Limb (tissue), 2 donors: Measurements from ENCODE around the gene SERINC5.
"Not testable (repeated sequence)": the region's sequence is repeated elsewhere in the genome, so short reads cannot be mapped to it uniquely, and the experiment has no call there.

Source experiments
- DNase-seq, 2 donors: peaks; one replicate each; pipeline ENCODE4 v3.0.0-alpha.2; 2016; ENCODE audit errors: extremely low spot score in 2 of 2

Gene SERINC5

DNA sequence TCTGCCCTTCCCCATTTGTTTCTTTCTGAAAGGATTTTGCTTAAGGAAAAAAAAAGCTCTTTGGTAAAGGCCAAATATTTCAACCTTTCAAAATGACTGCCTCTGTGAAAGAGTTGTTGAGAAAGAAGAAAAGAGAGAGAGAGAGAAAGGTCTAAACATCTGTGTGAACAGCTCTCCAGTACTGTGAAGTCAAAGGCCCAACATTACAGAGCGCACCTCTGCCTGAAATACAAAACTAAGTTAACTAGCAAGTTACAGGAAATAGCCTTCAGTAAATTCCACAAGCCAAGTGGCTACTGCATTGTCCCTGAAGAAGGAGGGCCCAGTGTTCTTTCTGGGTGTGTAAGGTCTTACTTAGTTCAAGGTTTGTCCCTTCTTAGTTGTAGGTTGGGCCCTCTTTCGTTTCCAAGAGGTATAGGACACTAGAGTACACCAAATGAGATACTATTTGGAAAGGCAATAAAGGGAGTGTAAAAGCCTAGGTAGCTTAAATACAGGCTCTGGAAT, 116.3 kb downstream of the SERINC5 start:
- DNase-seq: no peak

DNA sequence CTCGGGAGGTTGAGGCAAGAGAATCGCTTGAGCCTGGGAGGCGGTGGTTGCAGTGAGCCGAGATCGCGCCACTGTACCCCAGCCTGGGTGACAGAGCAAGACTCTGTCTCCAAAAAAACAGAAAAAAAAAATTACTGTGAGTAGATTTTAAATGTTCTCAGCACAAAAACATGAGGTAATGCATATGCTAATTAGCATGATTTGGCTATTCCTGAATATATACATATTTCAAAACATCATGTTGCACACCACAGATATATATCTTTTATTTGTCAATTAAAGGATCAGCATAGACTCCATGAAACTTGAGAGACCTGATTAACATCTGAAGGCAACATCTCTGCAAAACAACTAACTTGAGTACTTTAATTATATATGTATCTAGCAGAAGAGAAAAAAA, 117.4 kb downstream of the SERINC5 start:
- DNase-seq: no peak

DNA sequence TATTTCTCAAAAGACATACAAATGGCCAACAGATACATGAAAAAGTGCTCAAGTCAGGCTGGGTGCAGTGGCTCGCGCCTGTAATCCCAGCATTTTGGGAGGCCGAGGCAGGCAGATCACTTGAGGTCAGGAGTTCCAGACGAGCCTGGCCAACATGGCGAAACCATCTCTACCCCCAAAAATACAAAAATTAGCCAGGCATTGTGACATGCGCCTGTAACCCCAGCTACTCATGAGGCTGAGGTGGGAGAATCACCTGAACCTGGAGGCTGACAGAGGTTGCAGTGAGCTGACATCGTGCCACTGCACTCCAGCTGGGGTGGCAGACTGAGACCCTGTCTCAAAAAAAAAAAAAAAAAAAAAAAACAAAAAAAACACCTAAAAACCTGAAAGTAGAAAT, 119.0 kb downstream of the SERINC5 start:
- DNase-seq: not testable (repeated sequence)

DNA sequence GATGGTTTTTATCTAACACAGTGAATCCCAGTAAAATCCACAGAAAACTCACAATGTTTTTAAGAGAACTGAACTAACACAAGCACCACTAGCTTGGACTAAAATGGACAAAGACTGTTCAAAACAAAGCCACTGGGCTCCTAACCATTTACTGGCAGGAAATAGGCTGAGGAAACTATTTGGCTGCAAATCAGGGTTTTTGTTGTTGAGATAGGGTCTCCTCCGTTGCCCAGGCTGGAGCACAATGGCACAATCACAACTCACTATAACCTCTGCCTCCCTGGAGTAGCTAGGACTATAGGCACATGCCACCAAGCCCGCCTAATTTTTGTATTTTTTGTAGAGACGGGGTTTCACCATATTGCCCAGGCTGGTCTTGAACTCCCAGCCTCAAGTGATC, 121.0 kb downstream of the SERINC5 start:
- no peak for DNase-seq

DNA sequence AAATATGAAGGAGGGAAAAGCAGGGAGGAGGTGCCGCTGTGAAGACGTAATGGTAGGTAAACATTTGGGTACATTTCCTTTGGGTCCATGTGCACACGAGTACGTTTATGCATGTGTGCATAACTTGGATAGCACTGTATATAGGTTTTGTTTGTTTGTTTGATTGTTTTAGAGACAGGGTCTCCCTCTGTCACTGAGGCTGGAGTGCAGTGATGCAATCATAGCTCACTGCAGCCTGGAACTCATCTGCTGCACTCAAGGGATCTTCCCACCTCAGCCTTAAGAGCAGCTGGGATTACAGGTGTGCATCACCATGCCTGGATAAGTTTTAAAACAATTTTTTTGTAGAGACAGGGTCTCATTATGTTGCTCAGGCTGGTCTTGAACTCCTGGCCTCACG, 126.7 kb downstream of the SERINC5 start:
- no peak for DNase-seq

DNA sequence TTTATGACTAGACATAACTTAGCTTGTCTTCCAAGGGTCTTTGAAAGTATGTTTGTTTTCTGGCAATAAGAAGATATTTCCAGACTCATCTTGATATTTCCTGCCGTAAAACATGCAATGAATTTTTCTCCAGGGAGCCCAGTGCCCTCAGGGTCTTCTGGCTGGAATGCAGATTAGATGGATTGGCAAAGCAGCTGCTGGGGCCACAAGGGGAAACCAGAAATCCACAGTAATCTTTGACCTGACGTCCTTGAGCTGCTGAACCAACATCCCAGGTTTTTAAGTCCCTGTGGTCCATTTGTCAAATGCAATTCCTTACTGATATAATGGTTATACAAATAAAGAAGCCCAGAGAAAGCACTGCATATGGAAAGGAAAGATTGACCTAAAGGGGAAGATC, 127.7 kb downstream of the SERINC5 start:
- peak in 1 of 2 donors; percentile 44 for DNase-seq

DNA sequence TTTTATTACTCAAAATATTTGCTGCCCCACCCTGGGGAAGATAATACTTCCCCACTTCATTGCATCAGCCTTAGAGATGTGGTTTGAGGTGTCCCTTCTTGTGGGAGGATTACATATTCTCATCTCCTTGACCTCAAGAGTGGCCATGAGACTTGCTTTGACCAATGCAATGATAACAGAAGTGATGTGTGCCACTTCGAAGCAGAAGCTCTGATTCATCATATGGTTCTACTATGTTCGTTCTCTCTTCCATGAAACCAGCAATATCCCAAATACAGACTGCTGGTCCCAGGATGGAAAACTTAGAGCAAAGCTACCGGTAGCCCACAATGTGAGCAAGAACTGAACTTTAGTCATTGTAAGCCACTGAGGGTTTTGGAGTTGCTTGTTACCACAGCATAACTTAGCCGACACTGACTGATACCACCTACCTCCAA, 128.7 kb downstream of the SERINC5 start:
- no peak for DNase-seq

DNA sequence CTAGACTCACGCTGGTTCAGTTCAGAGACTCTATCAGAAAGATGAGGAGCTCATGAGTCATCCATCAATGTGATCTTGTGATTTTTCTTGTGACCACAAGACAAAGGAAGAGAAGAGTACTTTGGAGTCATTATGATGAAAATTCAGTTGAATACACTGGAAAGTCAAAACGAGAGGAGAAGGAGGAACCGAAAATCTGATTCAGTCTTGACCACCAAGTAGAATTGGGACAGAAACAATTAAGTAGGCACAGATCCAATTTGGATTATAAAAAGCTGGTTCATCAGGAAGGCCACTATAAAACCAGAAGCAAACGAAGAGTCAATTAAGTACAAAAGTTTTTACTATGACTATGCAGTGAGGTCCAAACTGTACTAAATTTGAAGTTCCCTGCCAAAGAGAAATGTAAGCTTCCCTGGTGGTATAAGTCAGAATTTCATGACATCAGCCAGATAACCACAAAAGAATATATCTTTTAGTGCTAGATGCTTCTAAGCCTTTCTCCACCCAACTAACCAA, 129.8 kb downstream of the SERINC5 start:
- peak in 1 of 2 donors; percentile 53 for DNase-seq

DNA sequence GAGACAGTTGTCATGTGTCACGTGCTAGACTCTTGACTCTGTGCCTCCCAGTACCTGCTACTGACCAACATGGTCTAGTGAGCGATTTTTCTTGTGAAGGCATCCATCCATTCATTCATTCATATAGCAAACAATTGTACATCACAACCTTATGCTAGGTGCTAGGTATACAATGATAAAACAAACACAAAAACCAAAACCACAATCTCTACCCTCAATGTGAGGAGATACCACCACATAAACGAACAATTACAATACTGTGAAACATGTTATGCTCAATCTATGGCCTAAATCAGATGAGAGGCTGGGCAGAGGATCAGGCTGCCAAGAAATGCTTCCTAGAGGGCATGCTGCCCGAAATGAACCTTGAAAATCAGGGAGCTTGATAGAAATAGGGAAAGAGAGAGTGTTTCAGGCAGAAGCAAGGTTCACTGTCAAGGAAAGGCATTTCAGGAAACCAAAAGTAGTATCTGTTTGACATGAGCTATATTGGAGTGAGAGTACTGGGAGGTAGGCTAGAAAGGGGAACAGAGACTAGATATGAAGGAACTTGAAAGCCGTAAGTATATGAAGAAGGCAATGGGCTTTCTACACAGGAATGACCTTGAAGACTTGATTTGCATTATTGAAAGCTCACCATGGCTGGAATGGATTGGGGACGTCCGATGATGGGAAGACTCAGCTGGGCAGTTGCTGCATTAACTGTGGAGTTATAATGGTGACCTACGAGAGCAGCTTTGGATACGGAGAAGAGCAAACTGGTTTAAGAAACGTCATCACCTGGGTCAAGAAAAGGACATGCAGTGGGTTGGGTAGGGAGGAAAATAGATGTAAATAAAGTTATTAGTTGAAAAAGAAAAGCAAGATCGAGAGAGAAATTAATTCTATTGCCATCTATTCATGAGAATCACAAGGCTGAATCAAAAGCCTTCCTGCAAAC, 130.6 kb downstream of the SERINC5 start:
- DNase-seq: no peak

DNA sequence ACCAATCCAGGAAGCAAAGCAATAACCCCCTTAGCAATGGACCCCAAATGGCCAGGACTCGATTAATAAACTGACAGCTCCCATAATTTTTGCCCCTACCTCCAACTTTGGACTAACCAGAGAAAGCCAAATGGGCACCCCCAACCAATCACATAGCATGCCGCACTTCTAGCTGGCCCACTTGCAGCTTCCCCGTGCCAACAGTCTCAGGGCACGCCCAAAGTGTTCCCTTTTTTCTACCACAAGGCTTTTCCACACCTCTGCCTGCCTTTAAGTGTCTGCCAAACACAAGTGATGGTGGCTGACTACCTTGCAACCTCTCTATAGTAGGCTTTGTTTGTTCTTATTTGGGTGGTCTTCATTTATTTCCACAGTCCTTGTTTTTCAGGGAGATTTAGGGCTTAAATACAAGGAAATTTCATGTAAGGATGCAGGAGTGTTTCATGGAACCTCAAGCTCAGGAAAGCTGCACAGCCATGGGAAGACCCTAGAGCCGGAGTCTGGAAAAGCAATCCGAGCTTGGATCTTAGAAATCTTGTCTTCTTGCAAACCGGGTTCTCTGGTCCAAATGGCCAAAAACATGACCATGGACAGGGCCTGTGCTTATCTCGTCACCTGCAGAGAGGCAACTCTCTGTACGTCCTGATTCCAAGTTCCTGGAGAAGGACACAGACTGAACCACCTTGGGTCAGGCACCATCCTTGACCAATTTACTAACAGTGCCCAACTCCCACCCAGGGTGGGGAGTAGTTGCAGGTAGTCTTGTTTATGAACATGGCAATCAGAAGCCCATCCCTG, 131.5 kb downstream of the SERINC5 start:
- DNase-seq: no peak

DNA sequence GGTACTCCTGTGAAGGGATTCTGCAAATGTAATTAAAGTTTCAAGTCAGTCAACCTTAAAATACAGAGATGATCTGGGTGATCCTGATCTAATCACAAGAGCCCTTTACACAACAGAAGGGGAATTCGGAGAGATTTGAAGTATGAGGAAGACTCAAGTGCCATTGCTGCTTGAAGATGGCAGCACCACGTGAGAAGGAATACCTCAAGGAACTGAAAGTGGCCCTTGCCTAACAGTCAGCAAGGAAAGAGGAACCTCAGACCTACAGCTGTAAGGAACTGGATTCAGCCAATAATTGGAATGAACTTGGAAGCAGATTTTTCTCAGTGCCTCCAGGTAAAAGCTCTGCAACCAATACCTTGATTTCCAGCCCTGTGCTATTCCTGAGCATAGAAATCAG, 133.3 kb downstream of the SERINC5 start:
- DNase-seq: no peak

DNA sequence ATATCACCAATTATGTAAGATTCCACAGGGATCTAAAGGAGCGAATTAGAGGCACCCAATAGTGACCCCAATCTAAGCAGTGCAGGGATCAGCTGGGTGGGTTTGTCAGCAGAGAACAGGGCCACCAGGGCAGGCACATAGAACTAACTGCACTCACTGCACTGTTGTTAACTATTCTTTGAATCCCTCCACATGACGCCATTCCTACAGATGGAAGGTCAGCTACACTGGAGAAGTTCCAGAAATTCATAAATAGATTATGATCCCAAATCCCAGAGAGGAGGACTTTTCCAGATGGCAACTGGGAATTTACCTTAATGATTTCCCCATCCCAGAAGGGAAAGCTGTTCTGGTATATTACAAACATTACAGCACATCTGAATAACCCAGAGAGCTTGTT, 136.5 kb downstream of the SERINC5 start:
- DNase-seq: no peak

DNA sequence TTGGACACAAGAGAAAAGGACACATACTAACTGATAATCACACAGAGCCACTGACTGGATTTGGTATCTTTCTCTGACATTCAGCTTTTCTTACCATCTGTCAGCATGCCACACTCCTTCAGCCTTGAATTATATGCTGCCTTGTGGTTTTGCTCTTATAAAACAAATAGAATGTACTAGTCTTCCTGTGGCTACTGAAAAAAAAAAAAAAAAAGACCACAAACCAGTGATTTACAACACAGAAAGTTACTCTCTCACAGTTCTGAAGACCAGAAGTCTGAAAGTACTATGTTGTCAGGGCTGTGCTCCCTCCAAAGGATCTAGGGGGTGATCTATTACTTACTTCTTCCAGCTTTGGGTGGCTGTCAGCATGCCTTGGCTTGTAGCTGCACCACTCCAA, 138.4 kb downstream of the SERINC5 start:
- DNase-seq: no peak

DNA sequence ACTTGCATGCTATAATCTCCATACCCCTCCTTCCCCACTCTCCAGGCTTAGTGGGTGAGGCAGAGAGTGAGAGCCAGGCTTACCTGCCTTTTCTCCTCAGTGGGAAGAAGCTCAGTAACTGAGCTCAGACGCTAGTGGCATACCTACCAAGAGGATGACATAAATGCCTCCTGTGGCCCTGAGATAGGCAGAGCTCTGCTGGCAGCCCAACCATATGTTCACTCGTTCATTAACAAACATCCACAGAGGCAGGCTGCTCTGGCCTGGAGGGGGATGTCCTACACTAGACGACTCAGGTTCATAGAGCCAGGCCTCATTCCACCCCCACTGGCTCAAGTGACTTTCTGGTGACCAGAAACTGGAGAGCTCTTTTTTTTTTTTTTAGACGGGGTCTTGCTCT, 139.4 kb downstream of the SERINC5 start:
- no peak for DNase-seq

DNA sequence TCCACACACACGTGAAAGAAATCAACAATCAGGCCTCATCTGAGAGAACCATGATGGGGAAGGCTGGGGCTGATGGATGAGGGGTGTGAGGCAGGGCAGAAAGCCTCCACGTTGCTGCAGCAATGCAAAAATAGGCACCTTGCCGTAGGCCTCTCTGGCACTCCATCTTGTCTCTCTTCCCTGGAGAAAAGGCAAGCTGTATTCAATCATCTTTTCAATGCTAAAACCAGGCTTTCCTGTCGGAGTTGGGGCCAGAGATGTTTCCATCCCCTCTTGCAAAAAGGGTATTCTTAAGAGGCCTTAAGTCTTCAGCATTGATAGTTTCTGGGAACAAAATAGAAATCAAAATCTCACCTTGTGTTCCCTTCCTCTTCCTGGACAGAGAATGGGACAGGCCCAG, 139.8 kb downstream of the SERINC5 start:
- no peak for DNase-seq

DNA sequence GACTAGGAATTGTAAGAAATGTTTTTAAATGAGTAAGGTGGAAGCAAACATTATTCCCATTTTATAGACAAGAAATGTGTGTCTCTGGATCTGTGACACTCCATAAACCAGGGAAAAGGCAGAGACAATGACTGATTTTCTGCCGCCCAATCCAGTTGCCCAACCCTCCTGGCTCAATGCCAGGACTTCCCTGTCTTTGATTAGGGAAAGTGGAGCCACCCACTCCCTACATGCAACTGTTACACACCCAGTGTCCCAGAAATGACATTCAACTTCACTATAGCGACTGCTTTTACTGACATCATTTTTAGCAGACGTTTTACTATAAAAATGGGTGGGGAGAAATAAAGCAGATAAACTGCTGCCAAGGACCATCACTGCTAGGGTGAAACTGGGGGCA, 141.0 kb downstream of the SERINC5 start:
- DNase-seq: no peak

DNA sequence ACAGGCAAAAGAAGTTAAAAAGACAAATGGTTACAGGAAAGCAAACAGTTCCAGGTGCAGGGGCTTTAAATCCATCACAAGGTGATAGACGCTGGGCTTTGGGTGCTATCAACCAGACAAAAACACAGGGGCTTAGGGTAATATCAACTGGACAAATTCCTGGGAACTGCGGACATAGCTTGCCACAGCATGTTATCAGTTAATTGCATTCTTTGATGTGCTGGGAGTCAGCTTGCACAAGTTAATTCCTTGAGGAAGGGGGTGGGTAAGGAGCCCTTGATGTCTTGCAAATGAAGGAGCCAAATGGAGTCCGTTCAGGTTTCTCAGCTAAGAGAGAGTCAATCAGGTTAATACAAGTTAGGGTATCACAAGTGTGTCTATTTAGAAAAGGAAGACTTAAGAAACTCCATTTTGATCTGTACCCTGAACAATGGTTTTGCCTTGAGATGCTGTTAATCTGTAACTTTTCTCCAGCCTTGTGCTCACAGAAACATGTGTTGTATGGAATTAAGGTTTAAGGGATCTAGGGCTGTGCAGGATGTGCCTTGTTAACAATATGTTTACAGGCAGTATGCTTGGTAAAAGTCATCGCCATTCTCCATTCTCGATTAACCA, 144.4 kb downstream of the SERINC5 start:
- not testable (repeated sequence) for DNase-seq

DNA sequence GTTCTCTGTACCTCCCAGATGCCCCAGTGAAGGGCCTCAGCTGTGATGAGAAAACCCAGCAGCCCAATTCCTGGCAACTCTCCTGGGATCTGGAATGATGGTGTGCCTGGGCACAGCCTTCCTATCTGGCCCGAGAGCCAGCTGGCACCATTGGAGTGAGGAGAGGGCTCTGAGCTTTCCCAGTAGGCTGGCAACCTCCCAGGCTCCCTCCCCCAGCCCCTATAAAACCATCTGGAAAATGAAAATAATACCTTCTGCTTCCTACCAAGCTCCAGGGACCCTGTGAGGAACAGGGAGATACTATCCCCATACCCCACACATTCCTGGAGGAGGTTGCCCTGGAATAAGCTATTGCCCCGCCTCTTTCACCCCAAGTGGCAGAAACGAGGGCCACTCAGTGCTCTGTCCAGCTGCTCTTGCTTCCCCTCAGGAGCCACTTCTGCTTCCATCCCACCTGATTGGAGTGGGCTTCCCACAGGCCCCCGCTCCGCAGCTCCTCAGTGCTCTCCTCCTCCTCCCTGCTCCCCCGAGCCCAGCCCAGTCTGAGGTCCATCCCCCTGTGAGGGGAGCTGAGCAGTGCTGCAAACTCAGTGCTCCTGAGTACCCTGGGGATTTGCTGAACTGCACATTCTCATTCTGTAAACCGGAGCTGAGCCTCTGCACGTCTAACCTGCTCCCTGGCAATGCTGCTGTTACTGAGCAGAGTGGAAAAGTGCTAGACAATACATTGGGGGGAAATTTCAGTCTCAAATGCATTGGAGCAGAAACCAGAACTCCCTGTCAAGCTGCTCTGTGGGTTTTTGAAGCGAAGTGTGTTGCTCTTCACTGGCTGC, 146.0 kb downstream of the SERINC5 start:
- peak; percentile 31 to 57 for DNase-seq

DNA sequence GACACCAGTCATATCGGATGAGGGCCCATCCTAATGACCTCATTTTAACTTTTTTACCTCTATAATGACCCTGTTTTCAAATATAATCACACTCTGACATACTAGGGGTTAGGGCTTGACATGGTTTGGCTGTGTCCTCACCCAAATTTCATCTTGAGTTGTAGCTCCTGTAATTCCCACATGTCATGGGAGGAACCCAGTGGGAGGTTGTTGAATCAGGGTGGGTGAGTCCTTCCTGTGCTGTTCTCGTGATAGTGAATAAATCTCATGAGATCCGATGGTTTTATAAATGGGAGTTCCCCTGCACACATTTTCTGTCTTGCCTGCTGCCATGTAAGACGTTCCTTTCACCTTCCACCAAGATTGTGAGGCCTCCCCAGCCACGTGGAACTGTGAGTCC, 148.9 kb downstream of the SERINC5 start:
- DNase-seq: no peak

DNA sequence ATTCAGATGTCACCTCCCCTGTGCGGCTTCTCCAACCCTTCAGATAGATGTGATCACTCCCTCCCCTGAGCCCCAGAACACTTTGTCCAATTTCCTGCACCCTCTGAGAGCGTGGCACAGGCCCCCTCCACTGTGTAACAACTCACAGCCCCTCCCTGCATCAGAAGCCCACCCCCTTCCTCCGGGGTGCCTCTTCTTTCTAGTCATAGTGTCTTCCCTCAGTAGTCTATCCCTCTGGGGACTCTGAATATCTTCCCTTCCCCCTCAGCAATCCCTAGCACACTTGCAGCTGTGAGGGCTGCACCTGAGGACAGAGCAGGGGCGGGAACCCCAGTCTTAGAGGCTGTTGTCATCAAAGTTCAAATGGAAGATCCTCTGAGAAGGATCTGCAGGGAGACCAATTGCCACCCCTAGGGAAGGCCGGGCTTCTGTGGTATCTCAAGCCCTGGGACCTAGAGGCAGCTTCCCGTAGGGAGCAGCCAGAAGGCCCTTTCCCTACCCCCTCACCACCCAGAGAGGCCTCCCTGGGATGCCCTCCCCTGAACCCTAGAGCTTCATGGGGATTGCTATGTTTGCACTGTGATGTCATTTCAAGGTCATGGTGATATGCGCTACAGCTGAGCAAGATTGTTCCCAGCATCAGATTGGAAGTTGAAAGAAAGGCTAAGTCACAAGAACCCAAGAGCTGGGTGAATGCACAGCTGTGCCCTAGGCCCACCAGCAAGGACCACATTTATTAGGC, 150.0 kb downstream of the SERINC5 start:
- no peak for DNase-seq
